Activated CD4-positive, alpha-beta T cell treated with anti-CD3 and anti-CD28 coated beads, Interleukin-2, amount 10 ng/mL, durations not matched to agents 7 days and 5 days (primary cell): Measurements from ENCODE around the gene RANBP3. TPM values are rescaled to one million over a fixed set of nuclear protein-coding genes. Genes with fewer than 3 reads are reported as not detected.
"Not testable (repeated sequence)": the region's sequence is repeated elsewhere in the genome, so short reads cannot be mapped to it uniquely, and the experiment has no call there.

Source experiments
- CTCF ChIA-PET: fragments of 350-600 bp; sonication (Branson Sonifier 250); formaldehyde crosslinking; loops from one replicate; lab custom pipeline; 2021; ENCODE audit warnings: antibody characterized with exemption; lab: Charles Lee
- POLR2A ChIA-PET: fragments of 350-600 bp; sonication (Branson Sonifier 250); formaldehyde crosslinking; loops from one replicate; lab custom pipeline; 2021; ENCODE audit warnings: antibody characterized with exemption; lab: Charles Lee
- DNase-seq: peaks from one replicate; pipeline ENCODE4 v3.0.0-alpha.2; 2020
- H3K27ac Mint-ChIP-seq: one replicate; pipeline ENCODE4 v1.8.0; 2021; ENCODE audit warnings: mild to moderate bottlenecking, moderate library complexity, mixed read lengths
- H3K27me3 Mint-ChIP-seq: one replicate; pipeline ENCODE4 v1.8.0; 2021; ENCODE audit warnings: mixed read lengths
- H3K36me3 Mint-ChIP-seq: one replicate; pipeline ENCODE4 v1.8.0; 2021; ENCODE audit warnings: low read depth, mixed read lengths
- H3K4me1 Mint-ChIP-seq: one replicate; pipeline ENCODE4 v1.8.0; 2021; ENCODE audit warnings: mixed read lengths
- H3K4me3 Mint-ChIP-seq: one replicate; pipeline ENCODE4 v1.8.0; 2021; ENCODE audit warnings: mild to moderate bottlenecking, moderate library complexity, mixed read lengths
- H3K9me3 Mint-ChIP-seq: one replicate; pipeline ENCODE4 v1.8.0; 2021; ENCODE audit warnings: mixed read lengths
- total RNA-seq, 2 experiments: library from RNA; stranded (reverse); gene quantifications; one replicate each; pipeline ENCODE4 v1.2.3, GENCODE V29; 2021

Gene RANBP3
- total RNA-seq, 2 experiments from 2014 or later = 97.4 to 98.0 TPM

GRCh38 chr19:6017576-6017975, 39.6 kb upstream of the RANBP3 start:
- H3K4me3 Mint-ChIP-seq = no peak overlapping the region
- POLR2A ChIA-PET = no interaction called here
- H3K9me3 Mint-ChIP-seq = no peaks in the 10 kb centered on the region
- no peaks in the 10 kb centered on the region for H3K4me1 Mint-ChIP-seq
- DNase-seq = no peak
- no peaks in the 10 kb centered on the region for H3K36me3 Mint-ChIP-seq
- CTCF ChIA-PET = interaction anchor here (1.2 to 1.8 kb wide), 2 partner anchors 15 to 214 kb away, joined by 3 to 5 read pairs; no protein-coding TSS in a partner anchor
- H3K27me3 Mint-ChIP-seq = no peaks in the 10 kb centered on the region
- H3K27ac Mint-ChIP-seq = no peak overlapping the region

- no peak overlapping the region for H3K4me3 Mint-ChIP-seq
- CTCF ChIA-PET = interaction anchor here (1.2 to 1.8 kb wide), 2 partner anchors 14 to 212 kb away, joined by 3 to 5 read pairs; no protein-coding TSS in a partner anchor
- DNase-seq = no peak
- H3K27me3 Mint-ChIP-seq = no peaks in the 10 kb centered on the region
- H3K4me1 Mint-ChIP-seq = no peaks in the 10 kb centered on the region
- POLR2A ChIA-PET = no interaction called here
- no peaks in the 10 kb centered on the region for H3K36me3 Mint-ChIP-seq
- H3K9me3 Mint-ChIP-seq = no peaks in the 10 kb centered on the region
- no peak overlapping the region for H3K27ac Mint-ChIP-seq
Observed at GRCh38 chr19:6015841-6016545, 38.1 kb upstream of the RANBP3 start.

- ChIA-PET POLR2A (no interaction called here), CTCF (interaction anchor here (1.8 kb wide), 1 partner anchor 8 kb away, joined by 5 read pairs; no protein-coding TSS in a partner anchor)
- DNase-seq = no peak
- H3K27ac Mint-ChIP-seq = no peak overlapping the region
- no peaks in the 10 kb centered on the region for H3K4me1 Mint-ChIP-seq
- H3K4me3 Mint-ChIP-seq = no peak overlapping the region
- no peaks in the 10 kb centered on the region for H3K27me3 Mint-ChIP-seq
- H3K36me3 Mint-ChIP-seq = no peaks in the 10 kb centered on the region
- H3K9me3 Mint-ChIP-seq = no peaks in the 10 kb centered on the region
Observed at GRCh38 chr19:6014551-6015135, 36.7 kb upstream of the RANBP3 start.

GRCh38 chr19:6012426-6013170, 34.7 kb upstream of the RANBP3 start:
- DNase-seq = no peak
- no peaks in the 10 kb centered on the region for H3K4me1 Mint-ChIP-seq
- no peaks in the 10 kb centered on the region for H3K36me3 Mint-ChIP-seq
- no peaks in the 10 kb centered on the region for H3K27me3 Mint-ChIP-seq
- no peaks in the 10 kb centered on the region for H3K9me3 Mint-ChIP-seq
- H3K4me3 Mint-ChIP-seq = no peak overlapping the region
- no peak overlapping the region for H3K27ac Mint-ChIP-seq
- ChIA-PET POLR2A (no interaction called here), CTCF (interaction anchor here (1.8 kb wide), 1 partner anchor 10 kb away, joined by 5 read pairs; no protein-coding TSS in a partner anchor)

- Mint-ChIP-seq H3K4me1 (no peaks in the 10 kb centered on the region), H3K4me3 (no peak overlapping the region), H3K36me3 (no peaks in the 10 kb centered on the region), H3K27me3 (no peaks in the 10 kb centered on the region), H3K9me3 (no peaks in the 10 kb centered on the region), H3K27ac (no peak overlapping the region)
- CTCF ChIA-PET = no interaction called here
- POLR2A ChIA-PET = no interaction called here
- DNase-seq = no peak
Observed at GRCh38 chr19:6011794-6012193, 33.9 kb upstream of the RANBP3 start.

- Mint-ChIP-seq H3K4me3 (no peak overlapping the region), H3K9me3 (no peaks in the 10 kb centered on the region), H3K36me3 (no peaks in the 10 kb centered on the region), H3K27ac (no peak overlapping the region), H3K4me1 (no peaks in the 10 kb centered on the region), H3K27me3 (no peaks in the 10 kb centered on the region)
- DNase-seq = no peak
- CTCF ChIA-PET = no interaction called here
- POLR2A ChIA-PET = no interaction called here
Observed at GRCh38 chr19:6011206-6011605, 33.3 kb upstream of the RANBP3 start.

- H3K9me3 Mint-ChIP-seq = no peaks in the 10 kb centered on the region
- H3K36me3 Mint-ChIP-seq = no peaks in the 10 kb centered on the region
- H3K27ac Mint-ChIP-seq = no peak overlapping the region
- no peak for DNase-seq
- CTCF ChIA-PET = interaction anchor here (0.6 kb wide), 1 partner anchor 26 kb away, joined by 4 read pairs; no protein-coding TSS in a partner anchor
- POLR2A ChIA-PET = no interaction called here
- H3K27me3 Mint-ChIP-seq = no peaks in the 10 kb centered on the region
- H3K4me1 Mint-ChIP-seq = no peaks in the 10 kb centered on the region
- no peak overlapping the region for H3K4me3 Mint-ChIP-seq
Observed at GRCh38 chr19:6010107-6010506, 32.2 kb upstream of the RANBP3 start.

- H3K27me3 Mint-ChIP-seq = no peaks in the 10 kb centered on the region
Observed at GRCh38 chr19:6007866-6008265, 29.9 kb upstream of the RANBP3 start.

GRCh38 chr19:6006896-6007295, 29.0 kb upstream of the RANBP3 start:
- Mint-ChIP-seq H3K27me3 (no peaks in the 10 kb centered on the region), H3K27ac (no peak overlapping the region), H3K9me3 (no peaks in the 10 kb centered on the region), H3K4me1 (no peaks in the 10 kb centered on the region), H3K36me3 (no peaks in the 10 kb centered on the region), H3K4me3 (no peak overlapping the region)
- ChIA-PET CTCF (no interaction called here), POLR2A (no interaction called here)
- DNase-seq = no peak

More at GRCh38 chr19:6007866-6008265, 29.9 kb upstream of the RANBP3 start:
- H3K27ac Mint-ChIP-seq = no peak overlapping the region
- H3K9me3 Mint-ChIP-seq = no peaks in the 10 kb centered on the region
- CTCF ChIA-PET = no interaction called here
- H3K4me3 Mint-ChIP-seq = no peak overlapping the region
- no peak for DNase-seq
- H3K36me3 Mint-ChIP-seq = no peaks in the 10 kb centered on the region
- POLR2A ChIA-PET = no interaction called here
- no peaks in the 10 kb centered on the region for H3K4me1 Mint-ChIP-seq

- H3K27ac Mint-ChIP-seq, DNase-seq, H3K4me3 Mint-ChIP-seq, H3K4me1 Mint-ChIP-seq, H3K27me3 Mint-ChIP-seq, POLR2A ChIA-PET, H3K9me3 Mint-ChIP-seq, H3K36me3 Mint-ChIP-seq: not testable (repeated sequence)
- CTCF ChIA-PET = interaction anchor here (0.7 kb wide), 1 partner anchor 38 kb away, joined by 3 read pairs; no protein-coding TSS in a partner anchor
Observed at GRCh38 chr19:6006070-6006446, 28.1 kb upstream of the RANBP3 start.

GRCh38 chr19:6005321-6006069, 27.6 kb upstream of the RANBP3 start:
- H3K4me3 Mint-ChIP-seq = no peak overlapping the region
- DNase-seq = no peak
- CTCF ChIA-PET = interaction anchor here (0.7 kb wide), 1 partner anchor 38 kb away, joined by 3 read pairs; no protein-coding TSS in a partner anchor
- POLR2A ChIA-PET = no interaction called here
- no peak overlapping the region for H3K27ac Mint-ChIP-seq
- no peaks in the 10 kb centered on the region for H3K27me3 Mint-ChIP-seq
- no peaks in the 10 kb centered on the region for H3K36me3 Mint-ChIP-seq
- no peaks in the 10 kb centered on the region for H3K4me1 Mint-ChIP-seq
- no peaks in the 10 kb centered on the region for H3K9me3 Mint-ChIP-seq

- no peaks in the 10 kb centered on the region for H3K27me3 Mint-ChIP-seq
- H3K4me3 Mint-ChIP-seq = no peak overlapping the region
- H3K27ac Mint-ChIP-seq = no peak overlapping the region
- H3K9me3 Mint-ChIP-seq = no peaks in the 10 kb centered on the region
- POLR2A ChIA-PET = no interaction called here
- no peak for DNase-seq
- CTCF ChIA-PET = no interaction called here
- no peaks in the 10 kb centered on the region for H3K36me3 Mint-ChIP-seq
- no peaks in the 10 kb centered on the region for H3K4me1 Mint-ChIP-seq
Observed at GRCh38 chr19:6003976-6004375, 26.0 kb upstream of the RANBP3 start.
